Chondrocyte (in vitro differentiated cells): Measurements from ENCODE around the gene GNG12. TPM values are rescaled to one million over a fixed set of nuclear protein-coding genes. Genes with fewer than 3 reads are reported as not detected.

Experiments used
- DNase-seq: peaks from one replicate; pipeline ENCODE4 v3.0.0; 2021; ENCODE audit warnings: mixed read lengths, low spot score
- H3K27ac Mint-ChIP-seq: one replicate; pipeline ENCODE4 v1.8.0; 2021; ENCODE audit warnings: mild to moderate bottlenecking, moderate library complexity, mixed read lengths; ENCODE audit not compliant: unreplicated experiment
- H3K27me3 Mint-ChIP-seq: 2 replicates; pipeline ENCODE4 v1.8.0; 2021; ENCODE audit warnings: low read depth, mixed read lengths
- H3K36me3 Mint-ChIP-seq: 2 replicates; pipeline ENCODE4 v1.8.0; 2021; ENCODE audit warnings: low read depth, mixed read lengths
- H3K4me1 Mint-ChIP-seq: 2 replicates; pipeline ENCODE4 v1.8.0; 2021; ENCODE audit warnings: low read depth, mild to moderate bottlenecking, mixed read lengths
- H3K4me3 Mint-ChIP-seq: one replicate; pipeline ENCODE4 v1.8.0; 2021; ENCODE audit warnings: mild to moderate bottlenecking, moderate library complexity, mixed read lengths; ENCODE audit not compliant: unreplicated experiment
- H3K9me3 Mint-ChIP-seq: 2 replicates; pipeline ENCODE4 v1.8.0; 2021; ENCODE audit warnings: low read depth, mixed read lengths
- total RNA-seq: library from RNA; stranded (reverse); gene quantifications from 3 replicates; pipeline ENCODE4 v1.2.1, GENCODE V29; 2021
- TF ChIP-seq, protein P1 (sequence below): fragments of 200-600 bp; sonication (generic); IDR thresholded peaks from 2 replicates; pipeline ENCODE4 v1.5.0; 2021; ENCODE audit warnings: antibody characterized with exemption, mild to moderate bottlenecking, moderate library complexity

GNG12 gene
- total RNA-seq, 1 donor from 2014 or later, result 91.5 TPM

DNA sequence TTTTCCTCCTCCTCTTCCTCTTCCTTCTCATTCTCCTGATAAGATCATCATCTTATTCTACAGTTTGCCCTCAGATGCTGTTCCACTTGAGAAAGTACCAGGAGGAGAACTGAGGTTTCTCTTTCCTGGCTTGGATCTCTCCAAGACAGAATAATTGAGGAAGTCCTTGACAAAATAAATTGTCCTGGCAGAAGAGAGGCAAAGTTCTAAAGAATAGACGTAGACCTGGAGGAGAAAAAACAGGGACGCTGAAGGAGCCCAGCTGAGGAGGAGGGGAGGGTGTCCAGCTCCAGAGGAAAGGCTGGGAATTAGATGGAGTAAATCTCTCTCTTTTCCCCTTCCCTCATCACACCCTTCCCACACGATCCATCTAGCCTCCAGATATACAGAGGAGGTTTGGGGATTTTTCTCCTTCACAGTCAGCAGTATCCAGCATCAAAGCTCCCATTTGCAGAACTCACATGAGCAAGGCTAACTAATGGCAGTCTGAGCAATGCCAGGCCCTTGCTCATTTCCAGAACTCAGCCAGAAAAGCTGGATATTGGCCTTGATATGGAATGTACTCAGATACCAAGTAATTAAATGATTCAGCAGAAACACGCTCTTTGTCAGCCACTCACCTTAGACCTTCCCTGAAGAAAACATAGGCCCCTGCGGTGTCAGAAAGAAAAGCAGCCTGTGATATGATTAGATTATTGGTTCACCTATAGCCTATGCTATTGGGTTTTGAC, 5.1 kb upstream of the GNG12 start:
- H3K4me3 Mint-ChIP-seq, result no peak overlapping the region
- H3K36me3 Mint-ChIP-seq, result no peaks in the 10 kb centered on the region
- peaks cover 46% of the 10 kb centered on the region for H3K4me1 Mint-ChIP-seq
- H3K27me3 Mint-ChIP-seq, result no peaks in the 10 kb centered on the region
- H3K27ac Mint-ChIP-seq, result no peak overlapping the region
- TF ChIP-seq, protein P1, sequence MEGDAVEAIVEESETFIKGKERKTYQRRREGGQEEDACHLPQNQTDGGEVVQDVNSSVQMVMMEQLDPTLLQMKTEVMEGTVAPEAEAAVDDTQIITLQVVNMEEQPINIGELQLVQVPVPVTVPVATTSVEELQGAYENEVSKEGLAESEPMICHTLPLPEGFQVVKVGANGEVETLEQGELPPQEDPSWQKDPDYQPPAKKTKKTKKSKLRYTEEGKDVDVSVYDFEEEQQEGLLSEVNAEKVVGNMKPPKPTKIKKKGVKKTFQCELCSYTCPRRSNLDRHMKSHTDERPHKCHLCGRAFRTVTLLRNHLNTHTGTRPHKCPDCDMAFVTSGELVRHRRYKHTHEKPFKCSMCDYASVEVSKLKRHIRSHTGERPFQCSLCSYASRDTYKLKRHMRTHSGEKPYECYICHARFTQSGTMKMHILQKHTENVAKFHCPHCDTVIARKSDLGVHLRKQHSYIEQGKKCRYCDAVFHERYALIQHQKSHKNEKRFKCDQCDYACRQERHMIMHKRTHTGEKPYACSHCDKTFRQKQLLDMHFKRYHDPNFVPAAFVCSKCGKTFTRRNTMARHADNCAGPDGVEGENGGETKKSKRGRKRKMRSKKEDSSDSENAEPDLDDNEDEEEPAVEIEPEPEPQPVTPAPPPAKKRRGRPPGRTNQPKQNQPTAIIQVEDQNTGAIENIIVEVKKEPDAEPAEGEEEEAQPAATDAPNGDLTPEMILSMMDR, result no peak
- no peaks in the 10 kb centered on the region for H3K9me3 Mint-ChIP-seq
- no peak for DNase-seq

DNA sequence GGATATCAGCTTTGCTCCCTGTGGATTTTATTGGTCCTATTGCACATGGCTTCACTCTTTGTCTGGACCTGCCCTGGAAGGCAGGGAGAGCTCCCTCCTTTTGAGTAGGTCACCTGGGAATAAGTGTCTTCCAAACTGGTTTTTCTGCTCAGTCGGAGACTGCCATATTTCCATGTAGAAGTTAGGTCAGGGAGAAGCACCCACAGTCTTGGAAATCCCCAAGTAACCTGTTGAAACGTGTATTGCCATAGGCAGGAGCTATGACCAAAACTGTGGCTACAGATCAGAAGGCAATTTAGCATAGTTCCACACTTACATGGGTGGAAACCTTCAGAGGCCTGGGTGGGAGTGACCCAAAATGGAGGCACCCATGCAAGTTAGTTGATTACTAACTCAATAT, 3.5 kb upstream of the GNG12 start:
- no peaks in the 10 kb centered on the region for H3K9me3 Mint-ChIP-seq
- no peak overlapping the region for H3K27ac Mint-ChIP-seq
- no peaks in the 10 kb centered on the region for H3K36me3 Mint-ChIP-seq
- H3K27me3 Mint-ChIP-seq, result no peaks in the 10 kb centered on the region
- no peak overlapping the region for H3K4me3 Mint-ChIP-seq
- no peak for DNase-seq
- H3K4me1 Mint-ChIP-seq, result peaks cover 45% of the 10 kb centered on the region
- TF ChIP-seq, protein P1, result no peak

DNA sequence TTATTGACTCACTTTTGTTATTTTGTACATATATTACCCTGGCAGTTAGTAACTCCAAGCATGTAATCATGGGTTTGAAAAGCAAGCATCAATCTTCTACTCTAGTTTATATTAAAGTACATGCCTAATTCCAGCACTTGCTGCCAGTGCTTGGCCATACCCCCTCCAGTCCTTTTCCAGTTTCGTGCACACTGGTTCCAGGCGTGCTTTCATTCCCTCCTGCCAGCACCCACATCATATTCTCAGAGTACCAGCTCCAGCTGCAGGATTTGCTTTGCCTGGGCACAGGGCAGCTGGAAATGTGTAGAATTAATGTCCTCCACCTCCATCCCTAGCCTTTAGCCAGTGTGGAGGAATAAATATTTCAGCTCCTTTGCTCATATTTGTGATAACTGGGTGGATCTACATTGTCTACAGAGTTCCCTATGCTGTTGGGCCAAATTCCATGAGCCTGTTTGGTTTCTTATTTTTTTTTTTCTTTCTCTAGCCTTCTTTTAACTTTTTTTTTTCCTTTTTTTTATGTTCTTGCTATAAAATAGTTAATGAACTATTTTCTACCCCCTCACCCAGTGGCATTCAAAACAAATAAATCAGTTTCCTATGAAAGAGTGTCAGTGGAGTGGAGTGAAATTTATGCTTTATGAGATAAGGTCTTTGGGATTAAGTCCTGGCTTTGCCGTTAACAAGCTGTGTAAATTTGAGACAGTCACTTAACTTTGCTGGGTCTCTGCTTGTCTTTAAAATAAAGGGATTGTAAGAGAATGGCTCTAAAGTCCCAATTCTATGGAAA, 2.6 kb upstream of the GNG12 start:
- no peak overlapping the region for H3K27ac Mint-ChIP-seq
- no peaks in the 10 kb centered on the region for H3K9me3 Mint-ChIP-seq
- TF ChIP-seq, protein P1, result no peak
- DNase-seq, result no peak
- peaks cover 48% of the 10 kb centered on the region for H3K4me1 Mint-ChIP-seq
- no peaks in the 10 kb centered on the region for H3K36me3 Mint-ChIP-seq
- H3K4me3 Mint-ChIP-seq, result no peak overlapping the region
- no peaks in the 10 kb centered on the region for H3K27me3 Mint-ChIP-seq

DNA sequence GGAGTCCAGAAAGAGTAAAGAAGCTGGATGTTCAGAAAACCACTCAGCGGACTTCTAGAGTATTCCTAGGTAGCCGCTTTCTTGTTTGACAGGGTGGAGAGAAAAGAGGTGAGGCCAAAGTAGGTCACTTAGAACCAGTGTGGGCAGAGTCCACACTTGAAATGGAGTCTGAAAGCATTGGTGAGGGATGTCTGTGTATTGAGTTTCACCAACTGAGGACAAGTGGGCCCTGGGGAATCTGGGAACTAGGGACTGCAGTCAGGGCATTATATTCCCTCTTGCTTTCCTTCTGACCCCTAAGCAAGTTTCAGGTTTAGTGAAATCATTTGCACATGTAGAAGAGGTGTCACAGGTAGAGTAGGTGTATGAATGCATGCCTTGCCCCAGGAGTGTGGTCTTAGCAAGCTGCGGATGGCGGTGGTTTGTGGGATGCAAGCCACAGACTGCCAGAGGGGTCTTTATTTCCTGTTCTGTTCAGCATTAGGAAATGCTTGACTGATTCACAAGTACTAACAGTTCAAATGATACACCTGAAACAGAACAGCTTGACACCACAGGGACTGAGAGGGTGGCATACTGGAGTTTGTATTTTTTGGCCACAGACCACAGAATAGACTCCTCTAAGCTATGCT, 1.1 kb upstream of the GNG12 start:
- H3K4me1 Mint-ChIP-seq, result peaks cover 43% of the 10 kb centered on the region
- no peaks in the 10 kb centered on the region for H3K27me3 Mint-ChIP-seq

DNA sequence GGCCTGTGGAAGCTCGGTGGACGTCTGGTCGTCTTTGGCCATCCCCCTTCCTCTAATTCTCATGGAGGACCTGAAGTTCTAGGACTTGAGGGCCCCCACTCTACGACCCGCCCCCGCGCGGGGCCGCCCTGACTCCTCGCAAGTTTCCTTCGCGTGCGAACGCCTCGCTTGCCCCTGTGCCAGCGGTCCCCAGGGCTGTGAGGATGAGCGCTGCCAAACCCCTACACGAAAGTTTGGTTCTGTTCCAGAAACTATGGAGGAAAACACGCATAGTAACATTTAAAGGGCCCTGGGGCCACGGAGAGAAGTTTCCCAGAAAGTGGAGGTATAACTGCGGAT, 304 bp upstream of the GNG12 start:
- no peaks in the 10 kb centered on the region for H3K27me3 Mint-ChIP-seq
- peak overlapping the region; percentile 87 for H3K4me3 Mint-ChIP-seq
- H3K27ac Mint-ChIP-seq, result peak overlapping the region; percentile 88
- peaks cover 41% of the 10 kb centered on the region for H3K4me1 Mint-ChIP-seq
- no peak for DNase-seq
- H3K36me3 Mint-ChIP-seq, result no peaks in the 10 kb centered on the region
- H3K9me3 Mint-ChIP-seq, result no peaks in the 10 kb centered on the region
- TF ChIP-seq, protein P1, result no peak

More for the DNA sequence above, 1.1 kb upstream of the GNG12 start:
- no peaks in the 10 kb centered on the region for H3K36me3 Mint-ChIP-seq
- H3K27ac Mint-ChIP-seq, result peak overlapping the region; percentile 88
- H3K9me3 Mint-ChIP-seq, result no peaks in the 10 kb centered on the region
- TF ChIP-seq, protein P1, result no peak
- no peak overlapping the region for H3K4me3 Mint-ChIP-seq
- no peak for DNase-seq
